ENCODE data around the gene INTS11. TPM values are rescaled to one million over a fixed set of nuclear protein-coding genes. Genes with fewer than 3 reads are reported as not detected.

Gene INTS11
- total and polyA plus RNA-seq, 2 of the 13 experiments (the other 11 are each of a cell fraction or from before 2014, with no cell fraction given), result 52.8 to 94.8 TPM

DNA sequence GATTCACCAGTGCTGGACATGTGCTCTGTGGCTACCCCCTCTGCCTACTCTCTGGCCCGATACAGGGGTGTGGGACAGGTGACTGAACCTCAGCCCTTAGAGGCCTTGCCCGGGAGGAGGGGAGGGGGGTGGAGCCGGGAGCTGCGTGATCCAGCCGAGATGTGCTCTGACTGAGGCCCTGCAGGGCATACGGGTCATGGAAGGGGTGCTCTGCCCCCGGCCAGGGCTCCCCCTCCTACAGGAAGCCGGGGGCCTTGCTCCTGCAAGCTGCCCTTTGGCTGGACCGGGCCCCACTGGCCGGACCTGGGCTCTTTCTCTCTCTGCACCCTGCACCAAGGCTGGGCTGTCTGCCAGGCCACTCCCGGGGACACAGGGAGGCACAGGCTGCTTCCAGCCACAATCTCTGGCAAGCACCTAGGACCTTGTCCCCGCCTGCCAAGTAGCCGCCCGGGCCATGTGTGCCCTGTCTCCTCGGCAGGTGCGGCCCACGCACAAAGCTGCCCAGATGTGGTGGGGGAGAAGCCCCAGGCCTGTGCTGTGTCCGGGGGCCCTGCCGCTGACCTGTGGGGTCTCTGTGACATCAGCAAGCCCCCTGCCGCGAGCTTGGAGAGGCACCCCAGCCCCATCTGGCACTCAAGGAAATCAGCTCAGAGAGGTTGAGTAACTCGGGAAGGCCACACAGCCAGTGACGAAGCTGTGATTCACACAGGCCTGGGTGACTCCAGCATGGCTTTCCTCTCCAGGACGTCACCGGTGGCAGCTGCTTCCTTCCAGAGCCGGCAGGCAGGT, 42.7 kb downstream of the INTS11 start (continued):
- no peak for TF ChIP-seq MYNN (CRISPR knock-in tag; IDR thresholded peaks at IDR 0.05; ENCODE audit: low read depth)
- TF ChIP-seq, protein P1, sequence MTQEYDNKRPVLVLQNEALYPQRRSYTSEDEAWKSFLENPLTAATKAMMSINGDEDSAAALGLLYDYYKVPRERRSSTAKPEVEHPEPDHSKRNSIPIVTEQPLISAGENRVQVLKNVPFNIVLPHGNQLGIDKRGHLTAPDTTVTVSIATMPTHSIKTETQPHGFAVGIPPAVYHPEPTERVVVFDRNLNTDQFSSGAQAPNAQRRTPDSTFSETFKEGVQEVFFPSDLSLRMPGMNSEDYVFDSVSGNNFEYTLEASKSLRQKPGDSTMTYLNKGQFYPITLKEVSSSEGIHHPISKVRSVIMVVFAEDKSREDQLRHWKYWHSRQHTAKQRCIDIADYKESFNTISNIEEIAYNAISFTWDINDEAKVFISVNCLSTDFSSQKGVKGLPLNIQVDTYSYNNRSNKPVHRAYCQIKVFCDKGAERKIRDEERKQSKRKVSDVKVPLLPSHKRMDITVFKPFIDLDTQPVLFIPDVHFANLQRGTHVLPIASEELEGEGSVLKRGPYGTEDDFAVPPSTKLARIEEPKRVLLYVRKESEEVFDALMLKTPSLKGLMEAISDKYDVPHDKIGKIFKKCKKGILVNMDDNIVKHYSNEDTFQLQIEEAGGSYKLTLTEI (CRISPR knock-in tag; conservative IDR thresholded peaks at IDR 0.05), result no peak
- peak; percentile 69 for TF ChIP-seq SAP130 (CRISPR knock-in tag; IDR thresholded peaks at IDR 0.05; ENCODE audit: low read depth)
- TF ChIP-seq JARID2 (CRISPR knock-in tag; IDR thresholded peaks at IDR 0.05; ENCODE audit: insufficient replicate concordance), result no peak
- TF ChIP-seq DR1 (CRISPR knock-in tag; IDR thresholded peaks at IDR 0.05), result no peak
- TF ChIP-seq KAT7 (CRISPR knock-in tag; IDR thresholded peaks at IDR 0.05; ENCODE audit: borderline replicate concordance), result no peak
- TF ChIP-seq NFKB2 (CRISPR knock-in tag; IDR thresholded peaks at IDR 0.05; ENCODE audit: borderline replicate concordance), result no peak; the same call in 1 of the 2 replicates
- TF ChIP-seq ZNF614 (CRISPR knock-in tag; IDR thresholded peaks at IDR 0.05; ENCODE audit: borderline replicate concordance), result peak; percentile 77; the same call in 1 of the 2 replicates
- no peak for TF ChIP-seq TRIM24 (CRISPR knock-in tag; IDR thresholded peaks at IDR 0.05)
- TF ChIP-seq CREM (IDR thresholded peaks at IDR 0.05), result peak; percentile 27; the same call in 1 of the 2 replicates
- no peak for TF ChIP-seq CREM (CRISPR knock-in tag; IDR thresholded peaks at IDR 0.05)
- TF ChIP-seq ZNF549 (CRISPR knock-in tag; IDR thresholded peaks at IDR 0.05), result no peak
- TF ChIP-seq FOXO1 (CRISPR knock-in tag; IDR thresholded peaks at IDR 0.05), result no peak
- TF ChIP-seq ZNF234 (CRISPR knock-in tag; conservative IDR thresholded peaks at IDR 0.05), result no peak
- no peak for TF ChIP-seq ZFP41 (CRISPR knock-in tag; IDR thresholded peaks at IDR 0.05; ENCODE audit: borderline replicate concordance)
- TF ChIP-seq, protein P2, sequence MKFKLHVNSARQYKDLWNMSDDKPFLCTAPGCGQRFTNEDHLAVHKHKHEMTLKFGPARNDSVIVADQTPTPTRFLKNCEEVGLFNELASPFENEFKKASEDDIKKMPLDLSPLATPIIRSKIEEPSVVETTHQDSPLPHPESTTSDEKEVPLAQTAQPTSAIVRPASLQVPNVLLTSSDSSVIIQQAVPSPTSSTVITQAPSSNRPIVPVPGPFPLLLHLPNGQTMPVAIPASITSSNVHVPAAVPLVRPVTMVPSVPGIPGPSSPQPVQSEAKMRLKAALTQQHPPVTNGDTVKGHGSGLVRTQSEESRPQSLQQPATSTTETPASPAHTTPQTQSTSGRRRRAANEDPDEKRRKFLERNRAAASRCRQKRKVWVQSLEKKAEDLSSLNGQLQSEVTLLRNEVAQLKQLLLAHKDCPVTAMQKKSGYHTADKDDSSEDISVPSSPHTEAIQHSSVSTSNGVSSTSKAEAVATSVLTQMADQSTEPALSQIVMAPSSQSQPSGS (CRISPR knock-in tag; IDR thresholded peaks at IDR 0.05), result no peak; the same call in 1 of the 2 replicates
- TF ChIP-seq ZBTB7B (CRISPR knock-in tag; IDR thresholded peaks at IDR 0.05), result peak; percentile 78; the same call in 1 of the 2 replicates
- TF ChIP-seq ATF7-NPFF (CRISPR knock-in tag; IDR thresholded peaks at IDR 0.05; ENCODE audit: low read depth), result no peak
- peak; percentile 93 for TF ChIP-seq EED (CRISPR knock-in tag; IDR thresholded peaks at IDR 0.05)
- TF ChIP-seq, protein P3, sequence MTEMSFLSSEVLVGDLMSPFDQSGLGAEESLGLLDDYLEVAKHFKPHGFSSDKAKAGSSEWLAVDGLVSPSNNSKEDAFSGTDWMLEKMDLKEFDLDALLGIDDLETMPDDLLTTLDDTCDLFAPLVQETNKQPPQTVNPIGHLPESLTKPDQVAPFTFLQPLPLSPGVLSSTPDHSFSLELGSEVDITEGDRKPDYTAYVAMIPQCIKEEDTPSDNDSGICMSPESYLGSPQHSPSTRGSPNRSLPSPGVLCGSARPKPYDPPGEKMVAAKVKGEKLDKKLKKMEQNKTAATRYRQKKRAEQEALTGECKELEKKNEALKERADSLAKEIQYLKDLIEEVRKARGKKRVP (CRISPR knock-in tag; IDR thresholded peaks at IDR 0.05), result no peak
- peak; percentile 18 for TF ChIP-seq FOSL2 (CRISPR knock-in tag; IDR thresholded peaks at IDR 0.05)
- peak; percentile 65 for TF ChIP-seq ZFY (CRISPR knock-in tag; IDR thresholded peaks at IDR 0.05)
- TF ChIP-seq RBM22 (optimal IDR thresholded peaks at IDR 0.05; ENCODE audit: low read length), result no peak
- no peak for TF ChIP-seq SRSF9 (IDR thresholded peaks at IDR 0.05; ENCODE audit: borderline replicate concordance, insufficient read depth, low read depth, low read length, poor library complexity, severe bottlenecking)
- peak; percentile 57 for TF ChIP-seq MAZ (IDR thresholded peaks at IDR 0.05; ENCODE audit: borderline replicate concordance, low read depth, low read length)
- peak; percentile 92 for TF ChIP-seq MAZ (CRISPR knock-in tag; IDR thresholded peaks at IDR 0.05; ENCODE audit: low read depth)
- TF ChIP-seq PHB2 (IDR thresholded peaks at IDR 0.05; ENCODE audit: partially characterized antibody), result no peak
- peak; percentile 48 for TF ChIP-seq ZNF605 (CRISPR knock-in tag; IDR thresholded peaks at IDR 0.05)
- TF ChIP-seq ZNF235 (CRISPR knock-in tag; IDR thresholded peaks at IDR 0.05; ENCODE audit: borderline replicate concordance), result no peak
